Neural progenitor cell (in vitro differentiated cells): ENCODE results near the gene MGP.

Experiments
- CTCF ChIP-seq: fragments of 200-600 bp; sonication (generic); IDR thresholded peaks from 2 replicates; pipeline ENCODE4 v1.5.1; 2017; ENCODE audit warnings: antibody characterized with exemption, mild to moderate bottlenecking
- EZH2 ChIP-seq: fragments of 200-600 bp; sonication (generic); IDR thresholded peaks from 2 replicates; pipeline ENCODE4 v1.6.1; 2017; ENCODE audit warnings: antibody characterized with exemption, mild to moderate bottlenecking, moderate library complexity
- EZH2phosphoT487 ChIP-seq: fragments of 200-600 bp; sonication (generic); IDR thresholded peaks from 2 replicates; pipeline ENCODE4 v1.6.1; 2017; ENCODE audit warnings: antibody characterized with exemption

- TF ChIP-seq CTCF = no peak
- no peak for TF ChIP-seq EZH2
- TF ChIP-seq EZH2phosphoT487 = no peak
These were observed 17.9 kb upstream of the MGP start for GRCh38 chr12:14903386-14904098.
